Glomerular visceral epithelial cell (primary cell): ENCODE data around the gene ZNF689.
"Not testable (repeated sequence)": the region's sequence is repeated elsewhere in the genome, so short reads cannot be mapped to it uniquely, and the experiment has no call there.

Experiments
- DNase-seq: peaks from one replicate; pipeline ENCODE4 v3.0.0-alpha.2; 2016; ENCODE audit errors: extremely low spot score

The ZNF689 gene

DNA sequence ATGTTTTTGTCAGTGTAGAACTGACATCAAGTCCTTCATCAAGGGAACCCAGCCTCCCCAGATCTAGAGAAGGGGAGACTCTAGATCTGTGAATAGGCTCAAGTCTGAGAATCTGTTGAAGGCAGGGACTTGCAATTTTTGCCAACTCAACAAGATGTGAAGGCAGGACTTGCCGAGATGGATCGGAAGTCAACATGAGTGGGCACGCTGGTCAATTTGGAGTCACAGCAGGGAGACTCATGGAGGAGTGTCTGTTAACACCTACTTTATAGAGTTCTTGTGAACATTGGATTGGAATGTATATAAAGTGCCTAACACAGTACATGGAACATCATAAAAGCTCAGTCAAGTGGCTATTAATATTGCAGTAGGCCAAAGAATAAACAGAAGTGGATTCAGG is 10.0 kb downstream of the ZNF689 start:
- DNase-seq: no peak

DNA sequence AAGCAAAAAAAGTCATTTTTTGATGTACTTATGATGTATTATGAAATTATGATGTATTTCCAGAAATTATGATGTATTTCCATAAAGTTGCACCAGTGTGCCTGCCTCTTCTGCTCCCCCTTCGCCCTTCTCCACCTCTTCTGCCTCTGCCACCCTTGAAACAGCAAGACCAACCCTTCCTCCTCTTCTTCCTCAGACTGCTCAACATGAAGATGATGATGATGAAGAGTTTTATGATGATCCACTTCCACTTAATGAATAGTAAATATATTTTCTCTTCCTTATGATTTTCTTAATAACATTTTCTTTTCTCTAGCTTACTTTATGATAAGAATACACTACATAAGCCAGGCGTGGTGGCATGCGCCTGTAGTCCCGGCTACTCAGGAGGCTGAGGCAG is 17.3 kb downstream of the ZNF689 start:
- no peak for DNase-seq

DNA sequence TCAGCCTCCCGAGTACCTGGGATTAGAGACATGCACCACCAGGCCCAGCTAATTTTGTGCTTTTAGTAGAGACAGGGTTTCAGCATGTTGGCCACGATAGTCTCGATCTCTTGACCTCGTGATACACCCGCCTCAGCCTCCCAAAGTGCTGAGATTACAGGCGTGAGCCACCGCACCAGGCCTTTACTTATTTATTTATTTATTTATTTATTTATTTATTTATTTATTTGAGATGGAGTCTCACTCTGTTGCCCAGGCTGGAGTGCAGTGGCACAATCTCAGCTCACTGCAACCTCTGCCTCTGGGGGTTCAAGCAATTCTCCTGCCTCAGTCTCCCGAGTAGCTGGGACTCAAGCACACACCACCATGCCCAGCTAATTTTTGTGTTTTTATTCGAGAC is 19.3 kb downstream of the ZNF689 start:
- DNase-seq: not testable (repeated sequence)

DNA sequence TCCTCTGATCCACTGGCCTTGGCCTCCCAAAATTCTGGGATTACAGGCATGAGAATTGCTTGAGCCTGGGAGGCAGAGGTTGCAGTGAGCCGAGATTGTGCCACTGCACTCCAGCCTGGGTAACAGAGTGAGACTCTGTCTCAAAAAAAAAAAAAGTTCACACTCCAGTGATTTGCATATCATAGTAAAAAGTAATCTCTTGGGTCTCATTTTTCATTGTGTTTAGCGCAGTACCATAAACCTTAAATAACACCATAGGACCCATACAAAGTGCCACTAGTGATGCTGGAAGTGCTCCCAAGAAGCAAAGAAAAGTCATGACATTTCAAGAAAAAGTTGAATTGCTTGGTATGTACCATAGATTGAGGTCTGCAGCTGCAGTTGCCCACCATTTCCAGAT is 20.6 kb downstream of the ZNF689 start:
- not testable (repeated sequence) for DNase-seq

GRCh38 chr16:30588651-30589050 is 21.5 kb downstream of the ZNF689 start:
- no peak for DNase-seq

DNA sequence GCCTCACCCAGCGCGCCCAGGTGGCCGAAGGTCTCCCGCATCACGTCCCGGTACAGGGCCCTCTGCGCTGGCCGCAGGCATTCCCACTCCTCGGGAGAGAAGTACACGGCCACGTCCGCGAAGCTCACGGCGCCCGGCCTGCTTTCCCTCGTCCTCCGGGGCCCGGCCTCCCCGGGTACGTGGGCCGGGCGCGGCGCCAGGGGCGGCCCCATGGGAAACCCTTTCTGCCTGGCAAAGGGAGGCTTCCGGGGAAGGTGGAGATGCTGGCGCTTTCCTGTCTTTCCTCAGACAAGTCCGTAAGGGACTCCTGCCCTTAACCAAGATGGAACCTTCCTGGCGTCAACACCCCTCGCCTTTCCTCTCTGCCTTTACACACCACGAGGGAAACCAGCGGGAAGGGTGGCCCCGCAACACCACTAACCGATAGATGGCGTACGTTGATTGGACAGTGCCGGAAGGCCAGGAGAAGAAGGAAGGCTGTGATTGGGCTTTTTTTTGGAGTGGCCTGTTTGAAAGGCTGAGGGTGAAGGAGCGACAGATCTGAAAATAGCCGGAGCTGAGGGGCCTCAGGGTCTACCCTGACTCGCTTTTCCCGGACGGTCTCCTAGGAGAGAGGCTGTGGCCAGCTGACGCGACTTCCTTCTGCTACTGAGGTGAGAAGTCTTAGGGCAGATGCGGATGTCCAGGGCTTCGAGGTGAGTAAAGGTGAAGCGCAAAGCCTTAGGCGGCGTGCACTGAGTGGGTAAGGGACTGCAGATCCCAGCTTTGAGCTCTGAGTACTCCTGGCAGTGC is 24.6 kb downstream of the ZNF689 start, which contains the start of gene ZNF785:
TSS of gene ZNF785 (minus strand) at position 298 of the 792 bp plus-strand sequence. CDS start at position 212, 86 bp downstream.
- peak; percentile 98 for DNase-seq

- DNase-seq: peak; percentile 16
These were observed 25.2 kb downstream of the ZNF689 start for GRCh38 chr16:30585022-30585399.

DNA sequence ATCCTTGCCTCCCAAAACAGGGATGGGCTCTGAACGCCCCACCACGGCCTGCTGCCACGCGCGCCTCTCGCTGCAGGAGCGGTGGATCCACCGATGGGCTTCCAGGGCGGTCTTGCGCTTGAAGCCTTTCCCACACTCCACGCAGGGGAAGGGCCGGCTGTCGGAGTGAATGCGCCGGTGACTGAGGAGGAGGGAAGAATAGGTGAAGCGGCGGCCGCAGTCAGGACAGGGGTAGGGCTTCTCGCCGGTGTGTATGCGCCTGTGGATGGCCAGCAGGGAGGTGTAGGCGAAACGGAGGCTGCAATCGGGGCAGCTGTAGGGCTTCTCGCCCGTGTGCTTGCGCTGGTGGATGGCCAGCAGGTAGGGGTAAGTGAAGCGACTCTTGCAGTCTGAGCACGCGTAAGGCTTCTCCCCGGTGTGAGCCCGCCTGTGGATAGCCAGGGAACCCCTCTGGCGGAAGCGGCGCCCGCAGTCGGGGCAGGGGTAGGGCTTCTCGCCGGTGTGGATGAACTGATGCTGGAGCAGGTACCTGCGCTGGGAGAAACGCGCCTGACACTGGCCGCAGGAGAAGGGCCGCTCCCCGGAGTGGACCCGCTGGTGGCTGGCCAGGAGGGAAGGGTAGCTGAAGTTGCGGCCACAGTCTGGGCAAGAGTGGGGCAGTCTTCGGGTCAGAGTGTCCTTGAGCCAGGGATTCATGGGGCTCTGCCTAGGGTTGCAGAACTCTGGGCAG is 27.4 kb downstream of the ZNF689 start:
- no peak for DNase-seq

DNA sequence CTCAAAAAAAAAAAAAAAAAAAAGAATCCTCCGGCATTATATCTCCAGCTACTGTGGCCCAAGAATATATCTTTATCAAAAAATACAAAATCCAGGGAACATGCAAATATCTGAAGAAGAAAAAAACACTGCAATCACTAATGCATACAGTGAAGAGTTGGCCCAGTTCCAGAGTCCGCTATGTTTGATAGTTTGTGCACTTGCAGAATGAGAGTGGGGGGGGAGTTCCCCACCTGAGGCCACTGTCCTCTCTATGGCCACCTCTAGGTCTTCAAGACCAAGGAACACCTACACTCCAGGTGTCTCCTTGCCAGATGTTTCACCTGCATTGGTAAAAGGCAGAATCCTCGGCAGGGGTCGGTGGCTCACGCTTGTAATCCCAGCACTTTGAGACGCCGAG is 28.7 kb downstream of the ZNF689 start:
- no peak for DNase-seq

DNA sequence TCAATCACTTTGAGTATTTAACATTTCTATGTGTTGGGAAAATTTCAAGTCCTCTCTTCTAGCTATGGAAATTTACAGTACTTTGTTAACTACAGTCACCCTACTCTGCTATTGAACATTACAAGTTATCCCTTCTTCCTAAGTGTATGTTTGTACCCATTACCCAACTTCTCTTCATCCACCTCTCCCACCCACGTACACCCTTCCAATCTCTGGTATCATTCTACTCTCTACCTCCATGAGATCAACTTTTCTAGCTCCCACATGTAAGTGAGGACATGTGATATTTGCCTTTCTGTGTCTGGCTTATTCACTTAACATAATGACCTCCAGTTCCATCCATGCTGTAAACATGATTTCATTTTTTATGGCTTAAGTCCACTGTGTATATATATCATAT is 35.5 kb downstream of the ZNF689 start:
- no peak for DNase-seq

DNA sequence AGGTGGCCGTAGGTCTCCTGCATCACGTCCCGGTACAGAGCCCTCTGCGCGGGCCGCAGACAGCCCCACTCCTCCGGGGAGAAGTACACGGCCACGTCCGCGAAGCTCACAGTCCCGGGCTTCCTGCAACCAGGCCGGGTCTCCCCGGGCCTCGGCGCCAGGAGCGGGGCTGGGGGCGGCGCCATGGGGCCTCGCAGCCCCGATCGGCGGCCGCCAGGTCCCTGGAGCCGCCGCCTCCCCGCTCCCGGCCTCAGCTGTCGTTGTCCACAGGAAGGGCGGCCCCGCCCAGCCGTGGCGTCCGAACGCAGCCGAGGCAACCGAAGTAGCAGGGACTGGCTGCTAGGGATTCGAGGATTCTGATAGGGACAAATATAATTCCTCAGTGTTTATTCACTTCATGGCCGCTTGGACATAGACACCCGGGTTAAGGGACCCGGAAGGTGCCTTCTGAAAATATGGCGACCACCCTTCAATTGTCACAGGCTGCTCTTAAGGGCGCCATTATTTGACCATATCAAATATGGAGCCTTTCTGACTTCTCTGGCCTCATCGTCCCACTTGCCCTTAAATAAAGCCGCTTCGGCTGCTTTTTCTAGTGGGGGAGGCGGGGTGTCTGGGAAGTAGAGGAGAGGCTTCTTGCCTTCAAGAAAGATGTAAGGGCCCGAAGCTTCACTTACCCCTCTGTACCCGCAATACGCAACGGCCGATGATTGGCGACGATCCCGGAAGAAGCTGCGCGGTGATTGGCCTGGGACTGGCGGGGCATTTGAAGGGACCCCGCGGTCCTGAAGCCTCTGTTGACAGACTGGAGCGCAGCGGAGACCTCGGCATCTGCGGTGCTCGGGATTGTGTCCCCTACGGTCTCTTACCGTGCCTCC is 38.5 kb downstream of the ZNF689 start, which contains the start of gene ZNF688:
TSS of gene ZNF688 (minus strand) at position 270 of the 878 bp plus-strand sequence. CDS start at position 185, 85 bp downstream.
- peak; percentile 98 for DNase-seq

DNA sequence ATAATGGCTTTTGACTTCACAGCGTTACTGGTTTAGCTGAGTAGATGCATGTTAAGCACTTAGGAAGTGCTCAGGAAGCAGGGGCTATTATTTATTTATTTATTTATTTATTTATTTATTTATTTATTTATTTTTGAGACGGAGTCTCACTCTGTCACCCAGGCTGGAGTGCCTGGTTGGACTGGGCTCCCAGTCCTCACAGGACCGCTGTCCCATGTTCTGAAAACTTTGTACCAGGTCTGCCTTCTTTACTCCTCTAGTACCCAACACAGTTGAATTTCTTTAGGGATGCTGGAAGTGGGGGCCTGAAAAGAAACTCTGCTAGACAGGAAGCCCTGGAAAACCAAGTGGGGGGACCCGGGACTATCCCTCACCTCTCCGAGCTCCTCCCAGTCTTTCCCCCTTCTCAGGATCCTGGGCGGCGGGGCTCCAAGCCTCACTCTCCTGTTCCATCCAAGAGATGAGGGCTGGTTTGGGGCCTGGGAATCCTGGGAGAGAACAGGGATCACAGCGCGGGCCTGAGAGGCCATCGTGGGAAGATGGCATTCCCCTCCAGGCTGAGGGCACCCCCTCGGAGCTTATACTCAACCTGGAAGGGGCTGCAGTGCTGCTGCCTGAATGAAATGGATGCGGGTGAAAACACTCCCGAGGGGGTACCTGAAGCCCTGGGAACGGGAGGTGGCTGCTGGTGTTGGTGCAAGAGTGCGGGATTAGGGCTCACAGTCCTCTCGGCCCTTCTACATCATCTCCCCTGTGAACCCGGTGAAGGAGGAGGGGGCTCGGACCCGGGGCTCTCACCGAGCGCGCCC is 39.3 kb downstream of the ZNF689 start:
- no peak for DNase-seq

DNA sequence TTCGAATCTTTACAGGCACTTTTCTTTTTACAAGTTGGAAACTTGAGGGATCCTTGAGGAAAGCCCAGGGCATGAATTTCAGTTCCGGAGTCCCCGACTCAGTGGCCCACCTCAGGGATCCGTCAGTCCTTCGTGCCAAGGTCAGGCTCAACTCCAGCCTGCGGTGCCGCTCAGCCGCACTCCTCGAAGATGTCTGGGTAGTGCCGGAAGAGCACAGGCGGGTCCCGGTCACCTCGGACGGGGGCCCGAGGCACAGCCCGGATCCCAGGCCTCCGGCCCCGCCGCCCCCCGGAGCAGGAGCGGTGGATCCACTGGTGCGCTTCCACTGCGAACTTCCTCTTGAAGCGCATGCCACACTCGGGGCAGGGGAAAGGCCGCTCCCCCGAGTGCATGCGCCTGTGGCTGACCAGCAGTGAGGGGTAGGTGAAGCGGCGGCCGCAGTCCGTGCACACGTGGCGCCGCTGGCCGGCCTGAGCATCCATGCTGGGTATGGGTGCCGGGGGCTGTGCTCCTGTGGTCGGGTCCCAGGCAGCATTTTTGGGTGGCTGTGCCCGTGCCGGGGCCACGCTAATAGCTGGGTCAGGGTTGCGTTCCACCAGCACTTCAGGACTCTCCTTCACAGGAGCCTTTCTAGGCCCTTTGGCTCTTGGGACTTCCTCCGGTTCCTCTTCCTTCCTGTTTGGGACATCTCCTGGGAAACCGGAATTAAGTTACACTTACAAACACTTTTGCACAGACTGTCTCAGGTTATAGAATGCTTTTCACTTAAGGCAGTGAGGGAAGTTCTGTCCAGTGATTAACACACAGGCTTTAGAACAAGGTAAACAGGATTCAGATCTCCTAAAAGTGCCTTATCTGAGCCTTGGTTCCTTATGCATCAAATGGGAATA is 40.2 kb downstream of the ZNF689 start:
- no peak for DNase-seq

DNA sequence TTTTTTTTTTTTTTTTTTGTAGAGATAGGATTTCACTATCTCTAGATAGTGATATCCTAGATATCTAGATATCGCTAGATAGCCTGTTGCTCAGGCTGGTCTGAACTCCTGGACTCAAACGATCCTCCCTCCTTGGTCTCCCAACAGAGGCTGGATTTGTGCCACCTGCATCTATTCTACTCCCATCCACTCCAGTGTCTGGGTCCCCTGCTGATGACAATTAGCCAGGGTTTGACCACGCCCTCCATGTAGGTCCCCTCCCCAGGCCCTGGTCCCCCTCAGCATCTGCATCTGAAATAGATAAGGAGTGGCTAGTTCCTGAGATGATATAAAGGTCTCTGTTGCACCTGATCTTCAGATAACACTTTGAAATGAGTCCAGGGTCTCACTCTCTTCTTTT is 40.9 kb downstream of the ZNF689 start:
- DNase-seq: no peak

DNA sequence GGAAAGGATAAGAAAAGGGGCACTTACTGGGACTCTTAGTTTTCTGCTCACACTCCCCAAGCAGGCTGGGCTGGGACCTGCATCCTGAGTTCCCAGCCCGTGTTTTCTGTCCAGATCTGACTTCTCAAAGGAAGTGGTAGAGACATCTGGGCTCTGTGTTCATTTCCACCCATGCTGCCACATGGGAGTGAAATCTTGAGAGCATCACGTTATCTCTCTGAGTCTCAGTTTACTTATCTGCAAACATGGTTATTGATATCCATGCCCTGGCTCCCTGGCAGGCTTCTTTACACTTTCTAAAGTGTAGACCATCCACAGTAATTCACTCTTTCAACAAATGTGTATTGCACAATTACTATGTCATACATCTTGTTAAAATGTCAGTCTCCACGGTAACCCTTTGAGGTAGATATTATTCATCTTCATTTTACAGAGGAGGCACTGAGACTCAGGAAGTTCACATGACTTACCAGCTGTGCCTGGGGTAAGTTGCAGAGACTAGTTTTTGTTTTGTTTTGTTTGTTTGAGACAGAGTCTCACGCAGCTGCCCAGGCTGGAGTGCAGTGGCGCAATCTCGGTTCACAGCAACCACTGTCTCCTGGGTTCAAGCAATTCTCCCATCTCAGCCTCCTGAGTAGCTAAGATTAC is 42.1 kb downstream of the ZNF689 start:
- peak; percentile 49 for DNase-seq

DNA sequence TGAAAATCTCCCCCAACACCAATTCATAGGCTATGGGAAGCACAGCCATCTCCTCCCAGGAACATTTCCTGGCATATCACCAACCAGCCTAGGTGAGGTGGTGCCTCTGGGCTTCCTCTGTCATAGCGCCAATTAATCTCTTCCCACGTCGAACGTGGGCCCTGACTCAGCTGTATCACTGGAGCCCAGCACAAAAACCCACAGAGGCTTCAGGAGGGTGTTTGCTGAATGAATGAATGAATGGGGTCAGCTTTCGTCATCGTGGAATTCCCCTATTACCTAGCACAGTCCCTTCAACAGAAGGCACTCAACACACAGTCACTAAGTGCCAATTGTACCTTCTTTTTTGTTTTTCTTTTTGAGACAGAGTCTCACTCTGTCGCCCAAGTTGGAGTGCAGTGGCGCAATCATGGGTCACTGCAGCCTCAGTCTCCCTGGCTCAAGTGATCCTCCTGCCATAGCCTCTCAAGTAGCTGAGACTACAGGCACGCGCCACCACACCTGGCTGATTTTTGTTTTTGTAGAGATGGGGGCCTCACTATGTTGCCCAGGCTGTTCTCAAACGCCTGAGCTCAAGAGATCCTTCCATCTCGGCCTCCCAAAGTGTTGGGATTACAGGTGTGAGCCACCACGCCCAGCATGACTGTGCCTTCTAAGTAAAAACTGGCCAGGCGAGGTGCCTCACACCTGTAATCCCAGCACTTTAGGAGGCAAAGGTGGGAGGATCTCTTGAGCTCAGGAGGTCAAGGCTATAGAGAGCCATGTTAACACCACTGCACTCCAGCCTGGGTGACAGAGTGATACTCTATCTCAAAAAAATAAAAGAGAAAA is 42.8 kb downstream of the ZNF689 start:
- DNase-seq: peak; percentile 53

DNA sequence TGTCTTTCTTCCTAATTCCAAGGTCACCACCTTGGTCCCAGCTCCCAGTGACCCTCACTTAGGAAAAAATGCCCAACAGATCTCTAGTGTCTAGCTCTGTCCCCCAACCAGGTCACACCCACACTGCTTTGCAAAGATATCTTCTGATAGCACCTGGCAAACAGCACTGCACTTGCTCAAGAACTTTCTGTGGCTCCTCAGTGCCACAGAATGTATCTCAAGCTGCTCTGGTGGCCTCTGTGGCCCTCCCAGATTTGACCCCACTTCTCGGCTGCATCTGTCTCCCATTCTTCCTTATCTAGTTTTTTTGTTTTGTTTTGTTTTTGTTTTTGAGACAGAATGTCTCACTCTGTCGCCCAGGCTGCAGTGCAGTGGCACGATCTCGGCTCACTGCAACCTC is 43.7 kb downstream of the ZNF689 start:
- DNase-seq: no peak

GRCh38 chr16:30565984-30566383 is 44.2 kb downstream of the ZNF689 start:
- no peak for DNase-seq

DNA sequence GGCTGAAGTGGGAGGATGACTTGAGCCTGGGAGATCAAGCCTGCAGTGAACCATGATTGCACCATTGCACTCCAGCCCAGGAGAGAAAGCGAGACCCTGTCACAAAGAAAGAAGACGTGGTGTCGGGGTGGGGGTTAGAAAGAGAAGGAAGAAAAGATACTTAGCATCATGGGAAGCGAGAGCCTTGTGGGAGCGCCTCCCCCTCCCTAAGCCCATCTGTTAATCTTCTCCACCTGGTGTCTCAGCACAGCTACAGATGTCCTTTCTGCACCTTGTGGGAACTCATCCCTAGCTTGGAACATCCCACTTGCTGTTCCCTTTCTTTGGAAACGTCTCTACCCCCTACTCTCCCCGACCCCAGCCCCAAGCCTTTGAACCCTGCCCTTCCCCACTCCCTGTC is 44.7 kb downstream of the ZNF689 start:
- no peak for DNase-seq
